Gastroesophageal sphincter (tissue), 4 donors: ENCODE measurements around the gene DCDC1. TPM values are rescaled to one million over a fixed set of nuclear protein-coding genes. Genes with fewer than 3 reads are reported as not detected.

Experiments
- ATAC-seq: fragments of 150-250 bp; one replicate; pipeline ENCODE4 v1.9.1; 2016; ENCODE audit warnings: mild to moderate bottlenecking, moderate library complexity
- H3K27ac ChIP-seq, 4 donors: fragments of 200-600 bp; sonication (generic) in 3 of 4; 1 replicate in 3 of 4; 2 replicates in 1 of 4; pipeline ENCODE4 v1.5.1; 2016 to 2019
- H3K27me3 ChIP-seq: fragments of 200-600 bp; sonication (generic); one replicate; pipeline ENCODE4 v1.5.1; 2019
- H3K36me3 ChIP-seq, 2 donors: fragments of 200-600 bp; sonication (generic); one replicate each; pipeline ENCODE4 v1.5.1; 2019; ENCODE audit warnings: control low read depth in 1 of 2
- H3K4me1 ChIP-seq, 3 donors: fragments of 200-600 bp; sonication (generic); 1 replicate in 2 of 3; 2 replicates in 1 of 3; pipeline ENCODE4 v1.5.1; 2016 to 2019; ENCODE audit warnings: control low read depth in 2 of 3
- H3K4me3 ChIP-seq, 2 donors: fragments of 200-600 bp; sonication (generic); one replicate each; pipeline ENCODE4 v1.5.1; 2019; ENCODE audit warnings: mild to moderate bottlenecking in 1 of 2, moderate library complexity in 1 of 2
- H3K9me3 ChIP-seq, 3 donors: fragments of 200-600 bp; sonication (generic); one replicate each; pipeline ENCODE4 v1.5.1; 2017 to 2019; ENCODE audit warnings: control low read depth in 2 of 3
- EP300 ChIP-seq: sonication (generic); formaldehyde crosslinking; IDR thresholded peaks from one replicate; pipeline ENCODE4 v1.6.1; 2017; ENCODE audit warnings: antibody characterized with exemption, mild to moderate bottlenecking
- POLR2A ChIP-seq, 2 donors: fragments of 450-650 bp; IDR thresholded peaks; one replicate each; pipeline ENCODE4 v1.6.1; 2017; ENCODE audit warnings: antibody characterized with exemption in 2 of 2, mild to moderate bottlenecking in 2 of 2, moderate library complexity in 1 of 2
- POLR2AphosphoS5 ChIP-seq: sonication (generic); formaldehyde crosslinking; IDR thresholded peaks from one replicate; pipeline ENCODE4 v1.6.1; 2017; ENCODE audit warnings: antibody characterized with exemption
- WGBS, 2 donors: methylation state at CpG; one replicate each; pipeline ENCODE4 v1.1.5; 2018; ENCODE audit warnings: low coverage in 1 of 2; 5-methylcytosine and 5-hydroxymethylcytosine counted together
- total RNA-seq, 4 donors: library from RNA; depleted of rRNA; stranded (reverse); fragments of >200 nt; gene quantifications; one replicate each; pipeline ENCODE4 v1.1.0, GENCODE V29; 2016
- TF ChIP-seq, protein P1 (sequence below), 4 experiments: fragments of 200-600 bp in 2 of 4; fragments of 450-650 bp in 2 of 4; sonication (generic) in 1 of 4; IDR thresholded peaks; one replicate each; pipeline ENCODE4 v1.5.1; 2017 to 2019; ENCODE audit warnings: antibody characterized with exemption in 4 of 4, mild to moderate bottlenecking in 2 of 4, moderate library complexity in 2 of 4

Gene DCDC1
- total RNA-seq, 4 donors from 2014 or later, result 0.13 to 0.35 TPM; not detected in 2

- no peaks in the 10 kb centered on the region for H3K4me1 ChIP-seq
- no peaks in the 10 kb centered on the region for H3K27me3 ChIP-seq
- no peaks in the 10 kb centered on the region for H3K36me3 ChIP-seq
- no peaks in the 10 kb centered on the region for H3K9me3 ChIP-seq
- H3K27ac ChIP-seq, result no peak overlapping the region
- WGBS, 2 donors, result 14 to 27% methylated on average over 2 of the region's 2 CpGs
- no peak overlapping the region for H3K4me3 ChIP-seq
- TF ChIP-seq POLR2A (IDR thresholded peaks at IDR 0.05) (no peak), POLR2AphosphoS5 (no peak), EP300 (no peak)
- TF ChIP-seq, protein P1, sequence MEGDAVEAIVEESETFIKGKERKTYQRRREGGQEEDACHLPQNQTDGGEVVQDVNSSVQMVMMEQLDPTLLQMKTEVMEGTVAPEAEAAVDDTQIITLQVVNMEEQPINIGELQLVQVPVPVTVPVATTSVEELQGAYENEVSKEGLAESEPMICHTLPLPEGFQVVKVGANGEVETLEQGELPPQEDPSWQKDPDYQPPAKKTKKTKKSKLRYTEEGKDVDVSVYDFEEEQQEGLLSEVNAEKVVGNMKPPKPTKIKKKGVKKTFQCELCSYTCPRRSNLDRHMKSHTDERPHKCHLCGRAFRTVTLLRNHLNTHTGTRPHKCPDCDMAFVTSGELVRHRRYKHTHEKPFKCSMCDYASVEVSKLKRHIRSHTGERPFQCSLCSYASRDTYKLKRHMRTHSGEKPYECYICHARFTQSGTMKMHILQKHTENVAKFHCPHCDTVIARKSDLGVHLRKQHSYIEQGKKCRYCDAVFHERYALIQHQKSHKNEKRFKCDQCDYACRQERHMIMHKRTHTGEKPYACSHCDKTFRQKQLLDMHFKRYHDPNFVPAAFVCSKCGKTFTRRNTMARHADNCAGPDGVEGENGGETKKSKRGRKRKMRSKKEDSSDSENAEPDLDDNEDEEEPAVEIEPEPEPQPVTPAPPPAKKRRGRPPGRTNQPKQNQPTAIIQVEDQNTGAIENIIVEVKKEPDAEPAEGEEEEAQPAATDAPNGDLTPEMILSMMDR (IDR thresholded peaks at IDR 0.05), result no peak
- no peak for ATAC-seq
Measured at GRCh38 chr11:31199378-31199777, 170.2 kb downstream of the DCDC1 start.

DNA sequence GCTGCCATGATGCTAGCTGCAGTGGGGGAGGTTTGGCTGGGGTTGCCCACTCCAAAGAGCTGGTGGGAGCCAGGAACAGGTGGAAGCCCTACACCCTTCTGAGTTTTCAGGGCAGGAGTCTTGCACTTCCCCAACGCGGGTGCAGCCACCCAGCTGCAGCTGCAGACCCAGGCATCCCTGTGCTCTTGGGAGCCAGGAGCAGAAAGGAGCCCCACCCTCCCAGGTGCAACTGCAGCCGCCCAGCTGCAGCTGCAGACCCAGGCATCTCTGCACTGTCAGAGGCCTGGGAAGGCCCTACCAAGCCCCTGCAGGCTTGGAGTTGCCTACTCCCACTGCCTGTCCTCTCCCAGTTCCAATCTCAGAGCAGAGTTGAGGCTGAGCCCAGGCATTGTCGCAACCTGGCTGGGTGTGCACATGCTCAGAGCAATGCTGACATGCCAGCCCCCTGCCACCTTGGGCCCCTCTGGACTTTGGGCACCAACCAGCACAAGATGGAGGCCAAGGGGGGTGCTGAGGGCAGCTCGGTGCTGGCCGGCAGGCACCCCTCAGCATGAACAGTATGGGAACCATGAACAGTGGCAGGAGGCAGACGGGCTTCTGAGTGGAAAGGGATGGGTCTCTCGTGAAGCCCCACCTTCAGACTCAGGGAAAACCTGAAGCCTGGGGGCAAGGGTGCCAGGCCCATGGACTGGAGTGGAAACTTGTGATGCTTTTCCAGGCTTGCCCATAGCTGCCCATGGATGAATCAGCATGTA, 195.4 kb downstream of the DCDC1 start:
- no peak overlapping the region for H3K4me3 ChIP-seq
- no peak for ATAC-seq
- WGBS, 2 donors, result 60% methylated on average over 1 of the region's 8 CpGs; no CpG with 5 or more reads in 1 of the 2 donors
- H3K4me1 ChIP-seq, result no peaks in the 10 kb centered on the region
- no peak overlapping the region for H3K27ac ChIP-seq
- no peak for TF ChIP-seq POLR2AphosphoS5
- TF ChIP-seq EP300, result no peak
- TF ChIP-seq POLR2A (IDR thresholded peaks at IDR 0.05), result no peak
- TF ChIP-seq, protein P1 (IDR thresholded peaks at IDR 0.05), result no peak
- no peaks in the 10 kb centered on the region for H3K27me3 ChIP-seq
- H3K36me3 ChIP-seq, result no peaks in the 10 kb centered on the region
- peaks cover 0 to 23% (median 0%) of the 10 kb centered on the region in 3 donors for H3K9me3 ChIP-seq

- Histone ChIP-seq H3K27me3 (no peaks in the 10 kb centered on the region), H3K9me3 (no peaks in the 10 kb centered on the region), H3K4me1 (no peaks in the 10 kb centered on the region), H3K36me3 (no peaks in the 10 kb centered on the region), H3K4me3 (no peak overlapping the region), H3K27ac (no peak overlapping the region)
- TF ChIP-seq POLR2AphosphoS5, result no peak
- TF ChIP-seq, protein P1 (IDR thresholded peaks at IDR 0.05), result peak in 2 of 4 experiments; percentile 9 to 16
- WGBS, 2 donors, result 40 to 64% methylated on average over 5 of the region's 5 CpGs
- no peak for ATAC-seq
Measured at GRCh38 chr11:31160504-31161422, 208.8 kb downstream of the DCDC1 start.

DNA sequence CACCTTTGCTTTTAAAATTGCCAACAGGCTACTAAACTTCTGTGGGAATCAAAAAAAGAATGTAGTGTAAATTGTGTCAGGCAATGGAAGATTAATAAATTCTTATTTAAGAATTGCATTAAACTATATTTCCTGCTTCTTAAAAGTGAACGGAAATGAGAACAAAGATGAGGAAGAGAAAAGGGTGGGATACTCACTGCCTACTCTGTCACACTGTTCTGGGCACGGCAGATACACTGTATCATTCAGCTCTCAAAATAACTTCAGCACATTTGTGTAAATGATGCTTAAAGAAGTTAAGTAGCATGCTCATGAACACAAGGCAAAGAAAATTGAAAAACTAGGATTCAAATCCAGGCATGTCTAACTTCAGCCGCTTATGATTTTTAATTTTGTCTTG, 218.7 kb downstream of the DCDC1 start:
- Histone ChIP-seq H3K36me3 (no peaks in the 10 kb centered on the region), H3K9me3 (no peaks in the 10 kb centered on the region), H3K27me3 (no peaks in the 10 kb centered on the region), H3K4me1 (no peaks in the 10 kb centered on the region), H3K27ac (no peak overlapping the region), H3K4me3 (no peak overlapping the region)
- ATAC-seq, result no peak
- 61 to 69% methylated on average over 3 of the region's 3 CpGs for WGBS, 2 donors
- no peak for TF ChIP-seq EP300

GRCh38 chr11:31150011-31150410, 219.5 kb downstream of the DCDC1 start:
- H3K27ac ChIP-seq, result no peak overlapping the region
- no peaks in the 10 kb centered on the region for H3K4me1 ChIP-seq
- H3K9me3 ChIP-seq, result no peaks in the 10 kb centered on the region
- 68 to 77% methylated on average over 2 of the region's 2 CpGs for WGBS, 2 donors
- no peak for TF ChIP-seq EP300
- TF ChIP-seq, protein P1 (IDR thresholded peaks at IDR 0.05), result no peak
- no peak for TF ChIP-seq POLR2AphosphoS5
- no peak for TF ChIP-seq POLR2A (IDR thresholded peaks at IDR 0.05)
- H3K4me3 ChIP-seq, result no peak overlapping the region
- no peaks in the 10 kb centered on the region for H3K36me3 ChIP-seq
- no peaks in the 10 kb centered on the region for H3K27me3 ChIP-seq
- no peak for ATAC-seq
